Right ventricle myocardium superior (tissue), 1 donor: ENCODE results near the gene SMIM30. TPM values are rescaled to one million over a fixed set of nuclear protein-coding genes. Genes with fewer than 3 reads are reported as not detected.
"Not testable (repeated sequence)": the region's sequence is repeated elsewhere in the genome, so short reads cannot be mapped to it uniquely, and the experiment has no call there.

ENCODE experiments used
- ATAC-seq: fragments of 200-7000 bp; cut with Tn5 transposase; one replicate; pipeline ENCODE4 v1.9.1; 2020; ENCODE audit warnings: mild to moderate bottlenecking; ENCODE audit not compliant: poor library complexity
- DNase-seq: peaks from one replicate; pipeline ENCODE4 v3.0.0-alpha.2; 2020
- intact Hi-C: fragments of 100-400 bp; cut with DNase I; formaldehyde crosslinking; loops from one replicate; pipeline ENCODE4 v1.11.2; 2022
- long read RNA-seq: library from polyadenylated mRNA; unstranded; transcript quantifications from one replicate; pipeline ENCODE4 v2.0.0, GENCODE V29; 2021
- total RNA-seq: library from RNA; stranded (reverse); fragmentation: NEBNext Ultra II Directional; extraction: Animal tissue kit (Norgen Biotek cat#: 25700); gene quantifications from one replicate; pipeline ENCODE4 v1.2.1, GENCODE V29; 2021
- donor health status: DM: no; HTN: yes; CAD: no; lungs with severe emphysema.

SMIM30 gene, protein sequence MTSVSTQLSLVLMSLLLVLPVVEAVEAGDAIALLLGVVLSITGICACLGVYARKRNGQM
- total RNA-seq: 118 TPM
- long read RNA-seq, transcript SMIM30-201 (3 exons, 1,070 nt): major isoform, 22 of 25 reads
- long read RNA-seq, partial matches to known transcripts: 0 of 25 reads
- long read RNA-seq, other reads (novel, unspliced or antisense): 1 of 25 reads

DNA sequence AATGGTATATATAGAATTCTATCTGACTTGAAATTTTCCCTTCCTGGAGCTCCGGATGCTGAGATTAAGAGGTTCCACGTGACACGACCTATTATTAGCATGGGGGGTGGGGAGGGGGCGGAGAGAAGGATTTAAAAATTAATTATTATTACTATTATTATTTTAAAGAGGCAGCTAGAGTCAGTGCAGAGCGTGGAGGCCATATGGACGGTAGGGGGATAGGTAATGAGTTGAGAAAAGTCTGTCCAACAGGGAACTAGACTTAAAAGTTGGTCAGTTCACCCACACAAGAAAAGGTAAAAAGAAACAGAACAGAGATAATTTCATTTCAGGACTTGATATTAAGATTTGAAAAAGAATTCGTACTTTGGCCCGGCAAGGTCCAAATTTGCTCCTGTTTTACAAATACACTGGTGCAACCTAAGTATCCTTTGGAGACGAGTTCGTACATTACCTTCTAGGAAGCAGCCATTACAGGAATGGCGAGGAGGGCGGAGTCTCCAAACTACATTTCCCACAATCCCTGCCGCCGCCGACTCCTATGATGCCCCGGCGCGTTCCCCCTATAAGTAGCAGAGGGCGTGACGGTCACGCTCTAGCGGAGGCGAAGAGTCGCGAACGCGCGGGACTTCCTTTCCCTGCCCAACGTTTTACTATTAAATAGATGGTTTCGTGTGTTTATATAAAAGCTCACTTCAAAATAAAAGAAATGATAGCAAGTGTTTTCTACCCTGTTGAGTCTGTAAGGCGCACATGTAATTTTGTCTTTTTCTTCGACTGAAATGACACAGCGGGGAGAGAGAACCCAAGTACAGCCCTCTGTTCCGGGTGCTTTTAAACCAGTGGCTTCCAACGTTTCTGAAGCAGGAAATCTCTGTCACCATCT, at the start of gene SMIM30:
SMIM30 (minus strand) TSS at position 481 of the 886 bp plus-strand sequence. CDS start 976 bp downstream, outside the sequence.
- peak; percentile 100 for ATAC-seq
- intact Hi-C loops: loop anchor here (10.0 kb wide), 1 partner anchor 184 kb away; a partner anchor contains a TSS

DNA sequence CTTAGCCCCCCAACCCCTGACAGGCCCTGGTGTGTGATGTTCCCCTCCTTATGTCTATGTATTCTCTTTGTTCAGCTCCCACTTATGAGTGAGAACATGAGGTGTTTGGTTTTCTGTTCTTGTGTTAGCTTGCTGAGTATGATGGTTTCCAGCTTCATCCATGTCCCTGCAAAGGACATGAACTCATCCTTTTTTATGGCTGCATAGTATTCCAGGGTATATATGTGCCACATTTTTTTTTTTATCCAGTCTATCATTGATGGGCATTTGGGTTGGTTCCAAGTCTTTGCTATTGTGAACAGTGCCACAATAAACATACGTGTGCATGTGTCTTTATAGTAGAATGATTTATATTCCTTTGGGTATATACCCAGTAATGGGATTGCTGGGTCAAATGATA, 47.8 kb upstream of the SMIM30 start:
- ATAC-seq, intact Hi-C loops, DNase-seq: not testable (repeated sequence)

More for the DNA sequence above, at the start of gene SMIM30:
- DNase-seq: peak; percentile 95

DNA sequence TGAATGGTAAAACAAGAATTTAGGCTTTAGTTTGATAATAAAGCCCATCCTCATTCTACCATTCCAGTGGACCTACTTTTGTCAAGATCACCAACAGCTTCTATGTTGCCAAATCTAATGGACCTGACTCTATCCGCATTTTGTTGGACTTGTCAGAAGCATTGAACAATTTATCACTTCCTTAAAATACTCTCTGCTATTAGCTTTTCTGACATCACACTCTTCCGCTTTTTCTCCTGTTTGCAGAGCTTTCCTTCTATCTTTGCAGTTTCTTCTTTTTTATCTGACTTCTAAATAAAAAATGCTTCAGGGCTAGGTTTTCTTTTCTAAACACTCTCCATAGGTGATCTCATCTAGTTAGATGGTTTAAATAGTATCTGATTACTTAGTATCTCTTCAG, 42.7 kb upstream of the SMIM30 start:
- intact Hi-C loops: no loop called here
- ATAC-seq (no peak), DNase-seq (no peak)

DNA sequence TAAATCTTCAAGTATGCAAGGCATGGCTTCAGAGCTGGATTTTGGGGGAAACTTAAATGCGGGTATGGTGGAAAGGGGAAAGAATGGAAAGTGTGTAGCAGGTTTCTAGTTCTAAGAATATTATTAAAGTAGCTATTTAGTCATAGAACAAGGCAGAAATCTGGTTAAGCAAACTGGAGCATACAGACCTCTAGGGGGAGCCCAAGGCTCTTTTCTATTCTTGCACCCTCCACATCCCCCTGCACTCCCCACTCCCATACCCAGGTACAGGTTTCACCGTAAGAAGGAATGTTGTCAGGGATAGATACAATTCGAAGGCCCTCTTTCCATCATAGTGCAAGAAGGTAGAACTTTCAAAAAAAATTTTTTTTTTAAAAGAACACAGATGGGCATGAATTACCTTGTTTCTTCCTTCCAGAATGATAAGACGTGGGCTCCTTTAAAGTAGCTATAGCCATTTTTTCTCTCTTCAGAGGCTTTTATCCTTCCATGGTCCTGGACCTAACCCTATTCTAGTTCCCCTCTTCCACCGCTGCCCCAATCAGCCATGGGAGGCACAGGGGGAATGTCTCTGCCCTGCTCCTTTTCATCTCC, 41.5 kb upstream of the SMIM30 start:
- ATAC-seq: peak; percentile 59
- intact Hi-C loops: loop anchor here (10.0 kb wide), 1 partner anchor 125 kb away; no protein-coding TSS in a partner anchor
- DNase-seq: no peak

DNA sequence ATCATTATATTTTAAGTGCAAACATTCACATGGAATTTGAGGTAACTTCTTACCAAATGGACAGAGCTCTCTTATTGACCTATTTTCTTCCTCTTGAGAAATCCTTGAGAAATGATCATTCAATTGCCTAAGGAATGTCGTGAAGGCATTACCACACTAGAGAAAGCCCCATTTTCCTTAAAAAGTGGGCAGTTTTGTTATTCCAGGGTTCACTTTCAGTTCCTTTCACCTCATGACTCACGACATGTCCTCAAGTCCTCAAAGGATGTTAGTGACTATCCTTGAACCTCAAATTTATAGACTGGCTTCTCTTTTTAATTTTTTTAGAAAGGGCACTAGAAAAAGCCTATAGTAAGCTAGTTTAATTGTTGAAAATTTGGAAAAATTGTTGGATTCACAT, 40.4 kb upstream of the SMIM30 start:
- intact Hi-C loops: loop anchor here (10.0 kb wide), 1 partner anchor 126 kb away; no protein-coding TSS in a partner anchor
- ATAC-seq (no peak), DNase-seq (no peak)

DNA sequence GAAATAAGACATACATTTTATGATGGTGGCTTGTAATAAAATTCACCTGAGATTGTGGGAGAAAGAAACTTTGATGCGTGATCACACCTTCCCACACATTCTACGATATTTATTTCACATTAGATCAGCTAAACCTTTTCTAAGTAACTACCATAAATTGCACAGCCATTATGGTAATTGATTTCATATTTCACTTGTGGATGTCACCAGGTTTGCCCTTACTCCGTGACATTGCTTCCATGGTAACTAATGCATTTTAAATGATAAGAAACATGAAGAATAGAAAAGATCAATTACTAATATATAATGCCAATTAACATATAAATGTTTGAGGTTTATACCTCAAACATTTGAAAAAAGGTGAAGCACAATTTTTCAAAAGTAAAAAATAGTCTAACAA, 35.8 kb upstream of the SMIM30 start:
- ATAC-seq (no peak), DNase-seq (no peak)
- intact Hi-C loops: loop anchor here (10.0 kb wide), 1 partner anchor 131 kb away; no protein-coding TSS in a partner anchor

DNA sequence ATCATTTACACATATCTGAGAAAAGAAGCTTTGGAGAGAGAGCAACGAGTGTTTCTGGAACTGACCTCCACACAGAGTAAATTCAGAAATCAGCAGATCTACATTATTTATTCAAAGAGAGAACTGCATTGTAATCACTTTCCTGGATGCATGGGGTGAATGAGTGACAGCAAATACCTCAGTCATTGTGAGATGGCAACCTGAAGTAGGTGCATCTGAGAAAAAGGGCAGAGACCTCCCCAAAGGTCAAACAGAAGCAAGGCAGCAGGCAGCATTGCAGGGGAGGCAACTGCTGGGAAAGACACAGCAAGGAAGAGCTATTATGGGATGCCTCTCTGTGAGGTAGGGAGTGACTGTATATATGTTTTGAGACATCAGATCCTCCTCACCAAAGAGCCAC, 26.5 kb upstream of the SMIM30 start:
- DNase-seq (no peak), ATAC-seq (no peak)
- intact Hi-C loops: no loop called here

DNA sequence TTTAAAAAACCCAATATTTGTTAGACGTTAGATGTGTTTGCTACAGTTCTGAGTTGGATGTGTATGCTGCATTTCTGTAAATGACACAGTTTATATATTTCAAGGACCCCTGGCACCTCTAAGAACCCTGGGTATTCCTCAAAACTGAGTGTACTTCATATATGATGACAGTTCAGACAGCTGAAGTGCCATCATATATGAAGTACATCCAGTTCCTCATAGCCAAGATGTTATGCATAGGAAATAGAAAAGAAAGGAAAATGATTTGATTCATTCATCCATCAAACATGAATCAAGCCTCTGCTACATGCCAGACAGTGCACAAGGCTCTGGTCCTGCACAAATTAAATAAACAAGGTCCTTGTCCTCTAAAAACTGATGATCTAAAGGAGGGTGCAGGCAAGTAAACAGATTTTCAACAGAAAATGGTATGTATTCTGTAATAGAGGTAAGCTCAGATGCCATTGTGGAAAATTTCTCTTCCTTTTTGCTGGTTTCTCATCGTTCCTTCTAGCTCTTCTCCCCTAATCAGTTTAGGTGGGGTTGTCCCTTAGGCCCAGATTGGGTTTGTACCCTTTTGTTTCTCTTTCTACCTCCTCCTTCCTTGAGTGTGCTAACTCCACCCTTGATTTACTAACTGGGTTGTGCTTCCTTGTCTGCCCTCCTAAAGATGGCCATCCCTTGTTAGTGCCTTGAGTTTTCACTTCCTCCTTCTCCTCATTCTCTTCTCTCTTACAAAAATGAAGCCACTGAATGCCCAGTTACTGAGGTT, 25.3 kb upstream of the SMIM30 start:
- DNase-seq: no peak
- intact Hi-C loops: no loop called here
- ATAC-seq: no peak

DNA sequence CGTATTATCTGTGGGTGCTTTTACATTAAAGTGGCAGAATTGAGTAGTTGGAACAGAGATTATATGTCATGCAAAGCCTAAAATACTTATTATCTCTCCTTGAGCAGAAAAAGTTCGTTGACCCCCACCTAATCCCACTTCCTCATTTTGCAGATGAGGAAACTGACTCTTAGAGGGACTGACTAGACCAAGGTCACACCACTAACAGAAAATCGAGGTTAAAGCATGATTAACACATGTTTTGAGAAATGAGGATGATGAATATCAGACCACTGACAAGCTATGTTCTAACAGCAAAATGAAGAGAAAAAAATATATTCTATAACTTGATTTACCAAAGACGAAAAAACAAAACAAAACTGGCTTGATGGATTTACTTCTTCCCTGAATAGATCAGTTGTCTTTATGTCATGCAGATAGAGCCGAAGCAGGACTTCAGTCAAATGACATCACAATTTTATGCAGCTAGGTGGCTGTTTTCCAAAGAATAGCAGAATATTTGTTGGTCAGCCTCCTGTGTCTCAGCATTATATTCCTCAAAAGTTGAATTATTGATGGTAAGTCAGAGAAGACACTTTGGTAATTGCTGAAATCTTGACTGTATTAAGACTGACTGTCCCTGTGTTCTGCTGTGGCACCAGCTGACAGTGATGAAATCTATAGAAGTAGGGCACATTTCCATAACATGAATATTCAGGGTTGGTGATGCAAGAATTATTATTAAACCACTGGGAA, 24.2 kb upstream of the SMIM30 start:
- no peak for ATAC-seq
- DNase-seq: no peak
- intact Hi-C loops: no loop called here

DNA sequence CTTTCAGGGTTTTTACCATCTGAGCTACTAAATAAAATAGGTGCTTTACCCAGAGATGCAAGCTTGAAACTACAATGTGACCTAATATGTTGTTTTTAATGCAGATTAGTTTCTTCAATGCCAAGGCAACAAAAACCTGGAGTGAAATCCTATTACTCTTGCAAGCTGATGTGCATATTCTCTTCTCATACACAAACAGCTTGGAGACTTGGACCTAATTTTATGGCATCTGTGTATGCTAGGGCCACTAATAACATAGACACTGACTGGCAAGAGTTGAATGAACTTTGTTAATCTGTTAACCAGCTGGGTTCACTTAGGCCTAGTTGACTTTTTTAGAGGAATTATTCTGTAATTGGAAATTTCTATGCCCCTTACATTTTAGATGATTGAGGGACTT, 23.4 kb upstream of the SMIM30 start:
- ATAC-seq: no peak
- DNase-seq: no peak
- intact Hi-C loops: no loop called here

DNA sequence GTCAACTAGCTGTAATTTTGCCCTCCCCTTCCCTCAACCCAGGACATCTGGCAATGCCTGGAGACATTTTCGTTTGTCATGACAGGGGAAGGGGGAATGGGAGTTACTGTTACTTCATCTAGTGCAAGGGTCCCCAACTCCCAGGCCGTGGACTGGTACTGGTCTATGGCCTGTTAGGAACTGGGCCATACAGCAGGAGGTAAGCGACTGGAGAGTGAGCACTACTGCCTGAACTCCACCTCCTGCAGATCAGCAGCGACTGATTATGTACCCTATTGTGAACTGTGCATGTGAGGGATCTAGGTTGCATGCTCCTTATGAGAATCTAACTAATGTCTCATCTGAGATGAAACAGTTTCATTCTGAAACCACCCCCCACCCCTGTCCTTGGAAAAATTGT, 22.6 kb upstream of the SMIM30 start:
- intact Hi-C loops: no loop called here
- ATAC-seq (no peak), DNase-seq (no peak)

DNA sequence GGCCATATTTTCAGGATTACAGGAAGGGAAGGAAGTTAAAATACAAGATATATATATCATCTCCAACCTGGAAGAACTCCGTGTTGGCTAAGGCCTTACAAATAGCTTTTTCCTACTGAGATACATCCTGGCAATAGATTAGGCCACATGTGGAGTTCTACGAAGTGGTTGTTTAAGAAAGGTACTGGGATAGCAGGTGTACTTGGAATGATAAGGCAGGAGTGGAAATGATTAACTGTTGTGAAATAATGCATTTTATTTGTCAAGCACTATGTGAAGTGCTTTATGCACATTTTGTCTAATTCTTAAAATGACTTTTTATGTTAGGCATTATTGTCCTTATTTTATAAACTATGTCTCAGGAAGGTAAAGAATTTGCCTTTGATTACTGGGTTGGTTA, 18.9 kb upstream of the SMIM30 start:
- ATAC-seq: no peak
- DNase-seq: no peak
- intact Hi-C loops: no loop called here

DNA sequence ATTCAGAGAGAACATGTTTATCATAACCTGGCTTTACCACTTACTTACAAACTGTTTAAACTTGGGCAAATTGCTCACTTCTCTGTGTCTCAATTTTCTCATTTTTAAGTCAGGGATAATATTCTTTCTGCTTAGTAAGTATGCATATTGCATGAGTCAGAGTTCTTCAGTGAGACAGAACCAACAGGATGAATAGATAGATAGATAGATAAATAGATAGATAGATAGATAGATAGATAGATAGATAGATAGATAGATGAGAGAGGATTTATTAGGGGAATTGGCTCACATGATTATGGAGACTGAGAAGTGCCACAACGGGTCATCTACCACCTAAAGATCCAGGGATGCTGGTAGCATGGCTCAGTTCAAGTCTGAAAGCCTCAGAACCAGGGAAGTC, 15.7 kb upstream of the SMIM30 start:
- ATAC-seq (no peak), DNase-seq (no peak)
- intact Hi-C loops: no loop called here

DNA sequence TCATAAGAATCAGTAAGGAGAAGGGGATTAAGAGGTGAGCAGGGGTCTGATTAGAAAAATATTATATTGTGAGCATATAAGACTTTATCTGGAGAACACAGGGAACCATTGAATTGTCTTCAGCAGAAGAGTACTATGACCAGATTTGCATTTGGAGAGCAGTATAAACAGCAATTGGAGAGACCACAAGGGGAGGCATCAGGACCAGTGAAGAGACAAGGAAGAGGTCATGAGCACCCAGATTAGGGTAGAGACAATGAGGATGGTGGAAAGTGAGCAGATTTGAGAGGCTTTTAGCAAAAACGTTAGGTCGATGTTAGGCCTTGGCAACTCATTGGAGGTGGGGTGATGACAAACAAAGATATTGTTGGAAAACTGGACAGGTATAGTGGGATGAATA, 13.0 kb upstream of the SMIM30 start:
- DNase-seq (no peak), ATAC-seq (no peak)
- intact Hi-C loops: no loop called here

DNA sequence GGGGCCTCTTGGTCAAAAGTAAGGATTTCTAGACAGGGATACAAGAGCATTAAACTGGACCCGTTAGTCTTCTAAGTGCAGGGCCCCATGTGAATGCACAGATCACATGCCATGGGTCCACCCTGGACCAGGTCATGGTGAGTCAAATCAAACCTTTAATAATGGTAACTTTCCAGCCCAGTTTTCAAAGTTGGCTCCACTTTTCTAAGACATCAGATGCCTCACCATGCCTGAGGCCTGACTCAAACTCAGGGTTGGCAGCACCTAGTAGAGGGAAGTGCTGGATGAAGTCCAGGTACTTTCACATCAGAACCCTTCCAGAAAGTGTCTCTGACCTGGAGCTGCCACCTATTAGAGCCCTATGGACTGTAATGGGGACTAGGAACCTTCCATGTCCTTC, 9.7 kb upstream of the SMIM30 start:
- no peak for DNase-seq
- intact Hi-C loops: no loop called here
- no peak for ATAC-seq

DNA sequence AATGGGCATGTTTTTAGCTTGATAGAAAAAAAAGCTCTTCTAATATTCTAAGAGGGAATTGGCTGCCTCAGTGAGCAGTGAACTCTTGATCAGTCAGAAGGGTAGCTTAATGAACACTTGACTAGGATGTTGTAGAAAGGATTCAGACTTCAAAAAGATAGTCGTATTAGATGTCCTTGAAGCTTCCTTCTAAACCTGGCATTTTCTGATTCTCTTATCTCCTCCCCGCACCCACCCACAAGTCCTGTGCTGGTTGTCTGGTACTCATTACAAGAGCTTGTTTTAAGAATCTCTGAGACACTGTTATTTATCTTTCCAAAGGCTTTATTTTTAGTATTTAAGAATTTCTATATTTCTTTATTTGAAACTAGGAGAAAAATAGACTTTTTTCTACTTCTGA, 7.4 kb upstream of the SMIM30 start:
- ATAC-seq (no peak), DNase-seq (no peak)
- intact Hi-C loops: no loop called here

DNA sequence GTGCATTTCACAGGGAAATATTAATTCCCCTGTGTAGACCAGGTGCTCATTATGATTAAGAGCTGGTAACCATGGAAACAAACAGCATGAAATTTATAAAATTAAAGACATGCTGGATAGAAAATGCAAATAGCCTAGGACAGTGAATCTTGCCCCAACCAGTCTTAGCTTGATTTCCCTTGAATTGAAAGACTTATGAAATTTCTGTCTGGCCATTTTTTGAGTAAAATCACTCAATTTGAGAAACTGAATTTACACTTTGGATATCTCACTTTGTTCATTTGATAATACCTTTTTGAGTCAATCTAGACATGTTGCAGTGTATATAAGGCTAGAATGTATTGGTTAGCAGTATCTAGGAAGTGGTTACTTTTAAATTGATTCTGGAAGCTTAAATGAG, 4.4 kb upstream of the SMIM30 start:
- ATAC-seq: no peak
- intact Hi-C loops: no loop called here
- no peak for DNase-seq

DNA sequence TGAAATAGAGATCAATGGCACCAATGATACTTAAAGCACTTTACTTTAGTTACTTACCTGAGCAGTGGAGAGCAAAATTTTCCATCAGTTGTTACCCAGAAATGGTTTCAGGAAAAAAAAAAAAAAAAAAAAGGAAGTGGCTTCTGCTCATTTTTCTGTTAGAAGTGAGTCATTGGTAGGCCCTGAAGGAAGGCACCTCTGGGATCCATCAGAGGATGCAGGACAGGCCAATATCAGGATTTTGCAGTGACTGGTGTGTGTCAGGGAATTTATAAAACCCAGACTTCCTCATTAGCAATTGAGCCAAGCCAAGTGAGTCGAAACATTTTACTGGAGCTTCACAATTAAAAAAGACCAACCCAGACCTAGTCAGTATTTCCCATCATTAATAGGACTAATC, 2.3 kb upstream of the SMIM30 start:
- intact Hi-C loops: no loop called here
- DNase-seq: no peak
- ATAC-seq: no peak
